Fibroblast of lung (primary cell): ENCODE results near the gene SEMA4C. TPM values are rescaled to one million over a fixed set of nuclear protein-coding genes. Genes with fewer than 3 reads are reported as not detected.

Experiments
- DNase-seq, 2 donors: peaks; one replicate each; pipeline versions ENCODE4 v3.0.0 to v3.0.0-alpha.2; 2010; ENCODE audit warnings: low read depth in 2 of 2
- H2AFZ ChIP-seq: 2 replicates; pipeline ENCODE4 v1.5.1; 2012; ENCODE audit warnings: low read length, control low read depth, inconsistent platforms
- H3K27ac ChIP-seq: 2 replicates; pipeline ENCODE4 v1.5.1; 2011; ENCODE audit warnings: low read length, control low read depth; ENCODE audit not compliant: insufficient read depth
- H3K27me3 ChIP-seq: 2 replicates; pipeline ENCODE4 v1.5.1; 2011; ENCODE audit warnings: mild to moderate bottlenecking, low read length; ENCODE audit not compliant: control insufficient read depth, insufficient read depth
- H3K36me3 ChIP-seq: 2 replicates; pipeline ENCODE4 v1.5.1; 2011; ENCODE audit warnings: low read length; ENCODE audit not compliant: control insufficient read depth, insufficient read depth
- H3K4me1 ChIP-seq: 2 replicates; pipeline ENCODE4 v1.5.1; 2011; ENCODE audit warnings: low read length; ENCODE audit not compliant: control insufficient read depth, insufficient read depth; ENCODE audit errors: extremely low read depth
- H3K4me2 ChIP-seq: 2 replicates; pipeline ENCODE4 v1.5.1; 2011; ENCODE audit warnings: low read length, control low read depth; ENCODE audit not compliant: insufficient read depth; ENCODE audit errors: extremely low read depth
- H3K4me3 ChIP-seq, 4 experiments: fragments of 200-600 bp in 1 of 4; sonication (generic) in 1 of 4; replicated peaks in 1 of 4; 2 replicates each; pipeline ENCODE4 v1.5.1; 2011 to 2016; ENCODE audit warnings: low read length in 4 of 4, low read depth in 3 of 4, mild to moderate bottlenecking in 3 of 4, control low read depth in 2 of 4, inconsistent platforms in 1 of 4, mixed read lengths in 1 of 4; ENCODE audit not compliant: insufficient read depth in 1 of 4; ENCODE audit errors: control extremely low read depth in 1 of 4
- H3K79me2 ChIP-seq: 2 replicates; pipeline ENCODE4 v1.5.1; 2012; ENCODE audit warnings: mild to moderate bottlenecking, low read length, inconsistent platforms; ENCODE audit not compliant: control insufficient read depth, insufficient read depth
- H3K9ac ChIP-seq: 2 replicates; pipeline ENCODE4 v1.5.1; 2011; ENCODE audit warnings: mild to moderate bottlenecking, low read length, control low read depth; ENCODE audit not compliant: insufficient read depth
- H3K9me3 ChIP-seq: 2 replicates; pipeline ENCODE4 v1.5.1; 2012; ENCODE audit warnings: low read depth, low read length; ENCODE audit not compliant: control insufficient read depth, insufficient read depth
- H4K20me1 ChIP-seq: 2 replicates; pipeline ENCODE4 v1.5.1; 2011; ENCODE audit warnings: low read length; ENCODE audit not compliant: control insufficient read depth, insufficient read depth; ENCODE audit errors: extremely low read depth
- CTCF ChIP-seq, 2 donors: IDR thresholded peaks in 1 of 2; conservative IDR thresholded peaks in 1 of 2; 1 replicate in 1 of 2; 2 replicates in 1 of 2; pipeline ENCODE4 v1.5.1; 2011 to 2012; ENCODE audit warnings: low read length in 2 of 2, control low read depth in 1 of 2, inconsistent platforms in 1 of 2, low read depth in 1 of 2, mild to moderate bottlenecking in 1 of 2
- EZH2 ChIP-seq: IDR thresholded peaks from 2 replicates; pipeline ENCODE4 v1.5.1; 2012; ENCODE audit warnings: low read length, control low read depth, mild to moderate bottlenecking; ENCODE audit errors: missing control alignments
- polyA plus RNA-seq, 2 donors: library from polyadenylated mRNA; depleted of rRNA in 1 of 2; stranded (reverse) in 1 of 2; unstranded in 1 of 2; fragments of >200 nt; gene quantifications; 2 replicates each; pipeline ENCODE4 v1.2.1, GENCODE V29; 2011 to 2012; ENCODE audit warnings: missing spikeins in 1 of 2
- total RNA-seq: library from RNA; depleted of rRNA; stranded (reverse); fragments of >200 nt; gene quantifications from 2 replicates; pipeline ENCODE4 v1.2.1, GENCODE V29; 2014

The SEMA4C gene
- total and polyA plus RNA-seq, 2 donors (not counting 1 experiment from before 2014, with no cell fraction given), result 12.7 to 17.5 TPM

GRCh38 chr2:96861074-96861473 is 8.8 kb downstream of the SEMA4C start:
- H3K79me2 ChIP-seq, result peaks cover 13% of the 10 kb centered on the region
- H3K27ac ChIP-seq, result no peak overlapping the region
- H3K36me3 ChIP-seq, result peaks cover 39% of the 10 kb centered on the region
- no peak overlapping the region for H3K4me3 ChIP-seq
- no peak for DNase-seq
- TF ChIP-seq EZH2 (no peak), CTCF (conservative IDR thresholded peaks at IDR 0.05 in 1 of 2, IDR thresholded peaks at IDR 0.05 in 1 of 2; ENCODE audit: low read depth in 1 of 2, low read length in 2 of 2) (no peak)
- no peak overlapping the region for H3K9ac ChIP-seq
- H3K4me1 ChIP-seq, result peaks cover 12% of the 10 kb centered on the region
- H2AFZ ChIP-seq, result no peak overlapping the region
- H3K4me2 ChIP-seq, result no peak overlapping the region
- H3K27me3 ChIP-seq, result no peaks in the 10 kb centered on the region
- H4K20me1 ChIP-seq, result no peaks in the 10 kb centered on the region
- H3K9me3 ChIP-seq, result no peaks in the 10 kb centered on the region

GRCh38 chr2:96860065-96861029 is 9.5 kb downstream of the SEMA4C start:
- peaks cover 36% of the 10 kb centered on the region for H3K36me3 ChIP-seq
- TF ChIP-seq EZH2 (no peak), CTCF (conservative IDR thresholded peaks at IDR 0.05 in 1 of 2, IDR thresholded peaks at IDR 0.05 in 1 of 2; ENCODE audit: low read depth in 1 of 2, low read length in 2 of 2) (no peak)
- peaks cover 11% of the 10 kb centered on the region for H3K4me1 ChIP-seq
- H3K4me2 ChIP-seq, result no peak overlapping the region
- H2AFZ ChIP-seq, result no peak overlapping the region
- no peaks in the 10 kb centered on the region for H4K20me1 ChIP-seq
- H3K27me3 ChIP-seq, result no peaks in the 10 kb centered on the region
- H3K9ac ChIP-seq, result no peak overlapping the region
- peak in 1 of 2 donors; percentile 17 for DNase-seq
- H3K4me3 ChIP-seq, result no peak overlapping the region
- no peaks in the 10 kb centered on the region for H3K9me3 ChIP-seq
- peaks cover 6% of the 10 kb centered on the region for H3K79me2 ChIP-seq
- H3K27ac ChIP-seq, result no peak overlapping the region

- DNase-seq, result no peak
- no peaks in the 10 kb centered on the region for H4K20me1 ChIP-seq
- H3K4me1 ChIP-seq, result peaks cover 9% of the 10 kb centered on the region
- H3K36me3 ChIP-seq, result peaks cover 31% of the 10 kb centered on the region
- H3K4me2 ChIP-seq, result no peak overlapping the region
- H3K27ac ChIP-seq, result no peak overlapping the region
- no peak overlapping the region for H3K4me3 ChIP-seq
- peaks cover 6% of the 10 kb centered on the region for H3K79me2 ChIP-seq
- H3K27me3 ChIP-seq, result no peaks in the 10 kb centered on the region
- no peak overlapping the region for H2AFZ ChIP-seq
- TF ChIP-seq CTCF (conservative IDR thresholded peaks at IDR 0.05 in 1 of 2, IDR thresholded peaks at IDR 0.05 in 1 of 2; ENCODE audit: low read depth in 1 of 2, low read length in 2 of 2) (no peak), EZH2 (no peak)
- H3K9ac ChIP-seq, result no peak overlapping the region
- H3K9me3 ChIP-seq, result no peaks in the 10 kb centered on the region
Measured at GRCh38 chr2:96859681-96860064, 10.2 kb downstream of the SEMA4C start.
